NCI-H1092 (cell line): Measurements from ENCODE around the gene DDX3X.
A peak's percentile ranks its signal among the peaks of the same experiment; 100 is the strongest.
"Not testable (repeated sequence)": the region's sequence is repeated elsewhere in the genome, so short reads cannot be mapped to it uniquely, and the experiment has no call there.

Experiments
- DNase-seq: peaks from one replicate; lab custom pipeline; 2025; lab: John Stamatoyannopoulos, UW

DDX3X gene

GRCh38 chrX:41329101-41329500 is 4.9 kb upstream of the DDX3X start:
- no peak for DNase-seq

- no peak for DNase-seq
Observed at GRCh38 chrX:41332005-41332404, 2.0 kb upstream of the DDX3X start.

- DNase-seq = no peak
Observed at GRCh38 chrX:41332408-41333002, 1.5 kb upstream of the DDX3X start.

- peak; percentile 95 for DNase-seq
Observed at GRCh38 chrX:41333003-41333743, 789 bp upstream of the DDX3X start.

GRCh38 chrX:41334363-41335197 is 618 bp downstream of the DDX3X start:
- peak; percentile 70 for DNase-seq

GRCh38 chrX:41335198-41335957 is 1.4 kb downstream of the DDX3X start:
- no peak for DNase-seq

- no peak for DNase-seq
Observed at GRCh38 chrX:41335958-41336331, 2.0 kb downstream of the DDX3X start.

GRCh38 chrX:41336447-41336846 is 2.5 kb downstream of the DDX3X start:
- DNase-seq = no peak

- no peak for DNase-seq
Observed at GRCh38 chrX:41337140-41337539, 3.2 kb downstream of the DDX3X start.

- DNase-seq = no peak
Observed at GRCh38 chrX:41338436-41338835, 4.5 kb downstream of the DDX3X start.

GRCh38 chrX:41339148-41339547 is 5.2 kb downstream of the DDX3X start:
- DNase-seq = no peak

- no peak for DNase-seq
Observed at GRCh38 chrX:41344053-41344452, 10.1 kb downstream of the DDX3X start.

GRCh38 chrX:41347186-41347585 is 13.2 kb downstream of the DDX3X start:
- no peak for DNase-seq

GRCh38 chrX:41348551-41348950 is 14.6 kb downstream of the DDX3X start:
- DNase-seq = no peak

GRCh38 chrX:41350150-41350975 is 16.4 kb downstream of the DDX3X start:
- no peak for DNase-seq

GRCh38 chrX:41350976-41351569 is 17.1 kb downstream of the DDX3X start:
- no peak for DNase-seq

GRCh38 chrX:41351923-41352322 is 18.0 kb downstream of the DDX3X start:
- DNase-seq = no peak

GRCh38 chrX:41352329-41352838 is 18.4 kb downstream of the DDX3X start:
- DNase-seq = no peak

- DNase-seq = no peak
Observed at GRCh38 chrX:41353985-41354384, 20.0 kb downstream of the DDX3X start.

- DNase-seq = no peak
Observed at GRCh38 chrX:41369152-41369551, 35.2 kb downstream of the DDX3X start.

- not testable (repeated sequence) for DNase-seq
Observed at GRCh38 chrX:41371575-41371974, 37.6 kb downstream of the DDX3X start.
